ENCODE results near the gene IFFO2.

IFFO2 gene

DNA sequence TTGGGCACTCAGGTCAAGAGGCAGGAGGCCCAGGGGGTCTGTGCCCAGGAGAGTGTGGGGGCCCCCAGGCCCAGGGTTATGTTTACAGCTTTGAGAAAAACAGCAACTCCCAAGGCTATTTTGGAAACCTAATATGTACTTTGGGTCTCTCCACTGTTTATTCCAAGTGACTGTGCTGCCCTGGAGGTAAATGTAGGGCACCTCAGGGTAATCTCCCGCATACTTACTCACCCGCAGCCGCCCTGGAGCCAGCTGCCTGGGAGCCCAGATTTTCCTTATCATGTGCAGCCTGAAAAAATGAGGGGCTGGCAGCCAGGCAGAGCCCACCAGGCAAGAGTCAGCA, 20.0 kb downstream of the IFFO2 start:
- Histone ChIP-seq H3K9me3 (ENCODE audit: low read length) (no peaks in the 10 kb centered on the region), H3K27me3 (ENCODE audit: insufficient read depth, low read length) (no peaks in the 10 kb centered on the region), H3K36me3 (ENCODE audit: insufficient read depth, low read length) (no peaks in the 10 kb centered on the region), H3K4me3 (ENCODE audit: low read length) (no peak overlapping the region), H2AFZ (ENCODE audit: low read depth, low read length) (no peak overlapping the region), H3K4me1 (ENCODE audit: insufficient read depth, low read length) (peaks cover 13% of the 10 kb centered on the region)

DNA sequence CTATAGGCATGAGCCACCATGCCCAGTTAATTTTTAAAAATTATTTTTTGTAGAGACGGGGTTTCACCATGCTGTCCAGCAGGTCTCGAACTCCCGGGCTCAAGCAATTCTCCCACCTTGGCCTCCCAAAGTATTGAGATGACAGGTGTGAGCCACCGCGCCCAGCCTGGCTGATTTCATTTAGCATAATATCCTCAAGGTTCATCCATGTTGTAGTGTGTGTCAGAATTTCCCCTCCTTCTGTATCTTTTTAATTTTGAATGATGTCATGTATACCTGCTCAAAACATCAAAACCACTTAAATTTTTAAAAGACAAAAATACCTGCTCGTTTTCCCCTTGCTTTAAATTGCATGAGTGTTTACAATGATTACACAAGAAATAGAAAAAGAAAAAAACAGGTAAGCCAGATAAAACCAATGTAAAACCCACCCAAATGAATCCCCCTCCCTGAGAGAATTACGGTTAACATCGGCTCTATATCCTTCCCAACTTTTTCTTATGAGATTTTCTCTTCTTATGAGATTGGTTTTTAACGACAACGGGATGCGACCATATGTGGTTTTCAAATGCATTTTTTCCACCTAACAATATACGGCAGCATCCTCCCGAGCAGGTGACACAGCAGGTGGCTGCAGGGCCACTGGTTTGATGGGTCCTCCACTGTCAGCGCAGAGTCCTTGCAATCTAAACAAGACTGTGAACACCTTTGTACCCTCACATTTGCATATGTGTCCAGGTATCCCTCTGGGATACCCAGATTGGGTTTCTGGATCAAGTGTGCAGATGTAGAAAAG, 22.1 kb downstream of the IFFO2 start:
- H2AFZ ChIP-seq (ENCODE audit: low read depth, low read length): no peak overlapping the region
- H3K9me3 ChIP-seq (ENCODE audit: low read length): no peaks in the 10 kb centered on the region
- no peaks in the 10 kb centered on the region for H3K36me3 ChIP-seq (ENCODE audit: insufficient read depth, low read length)
- no peak overlapping the region for H3K4me3 ChIP-seq (ENCODE audit: low read length)
- peaks cover 7% of the 10 kb centered on the region for H3K4me1 ChIP-seq (ENCODE audit: insufficient read depth, low read length)
- H3K27me3 ChIP-seq (ENCODE audit: insufficient read depth, low read length): no peaks in the 10 kb centered on the region

DNA sequence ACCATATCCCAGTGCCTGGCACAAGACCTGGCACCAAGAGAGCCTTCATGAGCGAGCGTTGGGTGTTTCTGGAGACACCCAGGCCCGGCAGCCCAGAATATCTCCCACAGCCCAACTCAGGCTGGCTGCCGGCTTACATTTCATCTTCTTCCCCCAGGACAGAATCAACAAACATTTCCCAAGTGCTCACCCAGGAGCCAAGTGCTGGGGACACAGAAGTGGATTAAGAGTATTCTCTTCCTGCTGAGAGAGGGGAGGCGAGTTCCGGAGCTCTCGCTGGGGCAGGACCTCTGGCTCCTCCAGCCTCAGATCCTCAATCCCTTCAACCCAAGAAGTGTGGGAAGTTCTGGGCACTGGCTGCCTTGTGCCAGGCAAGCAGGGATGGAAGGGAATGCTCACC, 23.6 kb downstream of the IFFO2 start:
- no peaks in the 10 kb centered on the region for H3K36me3 ChIP-seq (ENCODE audit: insufficient read depth, low read length)
- H2AFZ ChIP-seq (ENCODE audit: low read depth, low read length): no peak overlapping the region
- no peaks in the 10 kb centered on the region for H3K9me3 ChIP-seq (ENCODE audit: low read length)
- no peaks in the 10 kb centered on the region for H3K27me3 ChIP-seq (ENCODE audit: insufficient read depth, low read length)
- H3K4me3 ChIP-seq (ENCODE audit: low read length): no peak overlapping the region
- peaks cover 5% of the 10 kb centered on the region for H3K4me1 ChIP-seq (ENCODE audit: insufficient read depth, low read length)

DNA sequence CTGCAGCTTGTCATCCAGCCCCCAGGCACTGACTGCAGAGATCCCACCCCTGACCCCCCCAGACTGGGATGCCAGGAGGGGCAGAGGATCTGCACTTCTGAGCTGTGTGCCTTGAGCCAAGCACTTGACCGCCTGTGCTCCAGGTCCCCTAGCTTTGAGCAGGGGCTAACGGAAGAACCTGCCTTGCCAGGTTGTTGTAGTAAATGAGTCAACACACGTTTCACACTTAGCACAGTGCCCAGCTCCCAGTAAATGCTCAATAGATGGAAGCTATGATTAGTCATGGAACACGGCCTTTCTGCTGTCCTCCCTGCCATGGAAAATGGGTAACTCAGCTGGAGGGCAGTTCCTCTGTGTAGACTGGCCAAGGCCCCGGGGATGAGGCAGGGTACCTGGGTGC, 24.1 kb downstream of the IFFO2 start:
- Histone ChIP-seq H3K9me3 (ENCODE audit: low read length) (no peaks in the 10 kb centered on the region), H3K27me3 (ENCODE audit: insufficient read depth, low read length) (no peaks in the 10 kb centered on the region), H3K36me3 (ENCODE audit: insufficient read depth, low read length) (no peaks in the 10 kb centered on the region), H3K4me3 (ENCODE audit: low read length) (no peak overlapping the region), H3K4me1 (ENCODE audit: insufficient read depth, low read length) (peaks cover 5% of the 10 kb centered on the region), H2AFZ (ENCODE audit: low read depth, low read length) (no peak overlapping the region)

DNA sequence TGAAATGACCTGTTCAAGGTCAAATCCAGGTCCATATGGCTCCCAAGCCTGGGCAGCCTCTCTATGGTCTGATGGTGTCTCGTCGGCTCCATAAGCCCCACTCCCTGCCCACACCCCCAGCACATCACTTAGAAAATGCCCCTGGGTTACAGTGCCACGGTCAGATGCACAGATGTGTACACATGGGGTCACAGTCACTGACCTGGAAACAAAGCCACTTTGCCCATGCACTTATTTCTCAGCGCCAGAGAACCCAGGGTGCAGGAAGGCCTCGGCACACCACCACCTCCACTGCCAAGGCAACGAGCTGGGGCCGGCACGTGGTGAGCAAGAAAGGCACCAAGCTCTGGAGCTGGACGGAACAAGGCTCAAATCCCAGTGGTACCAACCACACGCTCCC, 24.7 kb downstream of the IFFO2 start:
- Histone ChIP-seq H2AFZ (ENCODE audit: low read depth, low read length) (no peak overlapping the region), H3K36me3 (ENCODE audit: insufficient read depth, low read length) (no peaks in the 10 kb centered on the region), H3K4me1 (ENCODE audit: insufficient read depth, low read length) (peaks cover 5% of the 10 kb centered on the region), H3K4me3 (ENCODE audit: low read length) (no peak overlapping the region), H3K9me3 (ENCODE audit: low read length) (no peaks in the 10 kb centered on the region), H3K27me3 (ENCODE audit: insufficient read depth, low read length) (no peaks in the 10 kb centered on the region)

DNA sequence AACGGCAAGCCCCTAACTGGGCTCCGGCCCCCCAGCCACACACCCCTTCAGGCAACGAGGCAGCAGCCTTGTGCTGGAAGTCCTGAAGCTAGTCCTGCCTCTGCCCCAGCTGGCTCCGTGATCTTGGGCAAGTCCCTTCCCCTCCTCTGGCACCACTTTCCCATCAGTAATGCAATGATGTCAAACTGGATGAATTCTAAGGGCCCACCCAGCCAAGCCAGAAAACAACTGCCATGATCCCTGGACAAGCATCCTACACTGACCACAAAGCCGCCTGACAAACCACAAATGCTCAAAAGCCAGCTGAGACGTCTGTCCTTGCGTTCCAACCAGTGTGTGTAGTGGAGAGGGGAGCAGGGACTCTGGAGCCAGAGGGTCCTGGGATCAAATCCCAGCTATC, 26.8 kb downstream of the IFFO2 start:
- Histone ChIP-seq H3K4me1 (ENCODE audit: insufficient read depth, low read length) (peaks cover 5% of the 10 kb centered on the region), H3K27me3 (ENCODE audit: insufficient read depth, low read length) (no peaks in the 10 kb centered on the region), H3K36me3 (ENCODE audit: insufficient read depth, low read length) (no peaks in the 10 kb centered on the region), H3K4me3 (ENCODE audit: low read length) (no peak overlapping the region), H3K9me3 (ENCODE audit: low read length) (no peaks in the 10 kb centered on the region), H2AFZ (ENCODE audit: low read depth, low read length) (no peak overlapping the region)

DNA sequence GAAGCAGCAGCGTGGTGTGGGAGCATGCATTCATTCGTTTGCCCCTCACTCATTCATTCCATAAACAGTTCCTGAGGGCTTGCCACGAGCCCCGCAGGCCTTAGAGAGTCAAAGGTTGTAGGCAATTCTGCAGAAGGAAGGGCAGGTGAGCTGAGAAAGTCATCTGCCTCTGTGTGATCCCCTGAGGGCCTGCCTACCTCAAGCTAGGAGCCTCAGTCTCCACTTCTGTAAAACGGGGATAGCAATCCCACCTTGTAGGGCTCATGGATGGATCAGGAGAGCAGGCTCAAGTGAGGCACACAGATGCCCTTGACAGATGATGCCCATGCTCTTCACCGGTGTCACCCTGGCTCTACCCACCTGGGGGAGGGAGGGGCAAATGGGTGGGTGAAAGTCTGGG, 27.5 kb downstream of the IFFO2 start:
- H3K4me3 ChIP-seq (ENCODE audit: low read length): no peak overlapping the region
- no peaks in the 10 kb centered on the region for H3K36me3 ChIP-seq (ENCODE audit: insufficient read depth, low read length)
- H3K9me3 ChIP-seq (ENCODE audit: low read length): no peaks in the 10 kb centered on the region
- no peaks in the 10 kb centered on the region for H3K27me3 ChIP-seq (ENCODE audit: insufficient read depth, low read length)
- no peak overlapping the region for H2AFZ ChIP-seq (ENCODE audit: low read depth, low read length)
- peaks cover 8% of the 10 kb centered on the region for H3K4me1 ChIP-seq (ENCODE audit: insufficient read depth, low read length)

DNA sequence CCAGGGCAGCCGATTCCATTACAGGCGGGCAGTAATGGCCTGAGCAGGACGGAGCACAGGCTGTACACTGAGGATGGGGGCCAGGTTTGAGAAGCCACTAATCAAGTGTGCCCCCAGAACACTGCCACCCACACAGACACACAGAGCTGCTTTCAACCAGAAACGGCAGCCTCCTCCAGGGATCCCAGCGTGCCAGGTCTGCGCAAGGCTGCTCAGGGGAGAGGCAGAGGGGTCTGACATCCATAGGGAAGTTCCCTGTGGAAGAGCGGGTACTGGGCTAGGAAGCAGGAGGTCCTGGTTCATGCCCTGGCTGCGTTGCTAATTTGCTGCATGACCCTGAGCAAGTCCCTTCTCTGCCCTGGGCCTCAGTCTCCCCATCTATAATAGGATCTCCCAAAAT, 28.1 kb downstream of the IFFO2 start:
- no peak overlapping the region for H3K4me3 ChIP-seq (ENCODE audit: low read length)
- H3K4me1 ChIP-seq (ENCODE audit: insufficient read depth, low read length): peaks cover 13% of the 10 kb centered on the region
- no peak overlapping the region for H2AFZ ChIP-seq (ENCODE audit: low read depth, low read length)
- H3K36me3 ChIP-seq (ENCODE audit: insufficient read depth, low read length): no peaks in the 10 kb centered on the region
- H3K9me3 ChIP-seq (ENCODE audit: low read length): no peaks in the 10 kb centered on the region
- no peaks in the 10 kb centered on the region for H3K27me3 ChIP-seq (ENCODE audit: insufficient read depth, low read length)

DNA sequence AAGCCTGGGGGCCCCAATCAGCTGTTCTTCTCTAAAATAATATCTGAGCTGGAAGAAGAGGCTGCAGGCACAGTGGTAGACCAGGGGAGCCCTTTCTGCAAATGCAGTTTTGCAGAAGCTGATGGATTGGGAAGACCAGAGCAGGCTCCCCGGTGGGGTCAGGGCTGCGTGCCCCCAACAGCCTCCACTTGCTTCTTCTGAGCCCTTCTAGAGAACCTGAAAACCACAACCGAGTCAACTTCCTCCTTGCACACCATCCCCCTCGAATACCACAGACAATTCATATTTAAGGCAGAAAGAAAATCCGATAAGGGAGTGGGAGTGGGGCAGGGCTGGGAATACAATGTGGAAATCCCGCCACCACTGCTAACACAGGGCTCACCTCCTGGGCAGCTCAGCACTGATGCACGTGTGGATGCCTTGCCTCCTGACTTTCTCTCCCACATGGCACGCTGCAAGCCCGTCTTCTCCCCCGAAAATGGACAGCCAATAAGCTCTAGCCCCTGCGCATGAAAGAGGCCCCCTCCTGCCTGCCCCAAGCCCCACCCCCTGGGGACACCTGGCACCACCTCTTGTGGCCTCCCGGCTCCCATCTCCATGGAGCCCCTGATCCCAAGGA, 28.7 kb downstream of the IFFO2 start:
- Histone ChIP-seq H2AFZ (ENCODE audit: low read depth, low read length) (no peak overlapping the region), H3K27me3 (ENCODE audit: insufficient read depth, low read length) (no peaks in the 10 kb centered on the region), H3K9me3 (ENCODE audit: low read length) (no peaks in the 10 kb centered on the region), H3K36me3 (ENCODE audit: insufficient read depth, low read length) (no peaks in the 10 kb centered on the region), H3K4me3 (ENCODE audit: low read length) (no peak overlapping the region), H3K4me1 (ENCODE audit: insufficient read depth, low read length) (peaks cover 20% of the 10 kb centered on the region)

DNA sequence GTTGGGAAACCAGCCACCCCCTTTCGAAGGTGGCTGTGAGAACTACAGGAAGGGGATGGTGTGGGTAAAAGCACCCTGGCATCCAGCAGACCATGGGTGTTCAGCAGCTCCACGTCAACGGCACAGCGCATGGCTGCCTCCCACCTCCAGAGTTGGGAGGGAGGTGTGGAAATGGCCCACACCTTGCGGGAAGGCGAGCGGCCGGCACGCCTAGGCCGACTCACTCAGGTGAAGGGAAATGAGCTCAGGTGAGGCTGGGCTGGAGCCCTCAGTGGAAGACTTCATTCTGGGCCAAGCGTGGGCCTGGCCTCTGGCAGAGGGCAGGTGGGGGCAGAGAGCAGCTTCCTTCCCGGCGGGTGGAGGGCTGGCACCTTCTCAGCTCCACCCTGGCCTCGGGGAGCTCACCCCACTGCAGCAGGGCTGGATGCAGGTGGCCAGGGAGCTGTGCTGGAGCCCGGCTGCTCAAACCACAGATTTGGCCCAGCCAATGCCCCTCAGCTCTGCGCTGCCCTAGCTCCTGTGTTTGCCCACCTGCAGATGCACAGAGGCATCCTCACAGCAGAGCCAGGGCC, 29.3 kb downstream of the IFFO2 start:
- Histone ChIP-seq H3K36me3 (ENCODE audit: insufficient read depth, low read length) (no peaks in the 10 kb centered on the region), H3K27me3 (ENCODE audit: insufficient read depth, low read length) (no peaks in the 10 kb centered on the region), H3K9me3 (ENCODE audit: low read length) (no peaks in the 10 kb centered on the region), H3K4me1 (ENCODE audit: insufficient read depth, low read length) (peaks cover 26% of the 10 kb centered on the region), H2AFZ (ENCODE audit: low read depth, low read length) (no peak overlapping the region), H3K4me3 (ENCODE audit: low read length) (no peak overlapping the region)

DNA sequence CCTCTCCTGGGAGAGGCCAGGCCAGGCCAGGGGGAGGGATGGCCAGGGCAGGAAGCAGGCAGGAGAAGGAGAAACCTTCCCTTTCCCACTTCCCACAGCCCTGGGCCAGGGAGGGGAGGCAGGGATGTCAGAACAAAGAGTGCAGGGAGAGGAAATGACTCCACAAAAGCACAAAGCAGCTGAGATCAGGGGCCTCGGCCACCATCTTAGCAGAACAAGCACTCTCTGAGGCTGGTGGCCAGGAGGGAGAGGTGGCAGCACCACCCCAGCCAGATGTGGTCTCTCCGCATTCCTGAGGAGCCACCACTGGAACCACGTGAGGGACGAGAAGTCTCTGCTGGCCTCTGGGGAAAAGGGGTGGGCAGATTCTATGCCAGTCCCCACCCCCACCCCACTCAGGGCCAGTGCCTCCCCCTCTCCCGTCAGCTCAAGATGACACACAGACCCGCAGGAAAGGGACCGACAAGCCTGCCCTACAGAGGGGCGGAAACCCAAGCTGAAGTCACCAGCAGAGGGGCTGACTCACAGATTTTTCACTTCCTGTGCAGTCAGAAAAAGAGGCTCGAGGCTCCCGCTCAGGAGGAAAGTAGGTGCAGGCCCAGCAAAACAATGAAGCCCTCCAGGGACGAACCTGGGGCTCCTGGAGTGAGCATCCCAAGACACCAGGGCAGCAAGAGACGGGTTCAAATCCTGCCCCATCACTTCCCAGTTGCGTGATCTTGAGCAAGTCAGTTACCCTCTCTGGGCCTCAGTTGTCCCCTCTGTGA, 30.0 kb downstream of the IFFO2 start:
- Histone ChIP-seq H3K4me1 (ENCODE audit: insufficient read depth, low read length) (peaks cover 26% of the 10 kb centered on the region), H3K36me3 (ENCODE audit: insufficient read depth, low read length) (no peaks in the 10 kb centered on the region), H3K27me3 (ENCODE audit: insufficient read depth, low read length) (no peaks in the 10 kb centered on the region), H3K9me3 (ENCODE audit: low read length) (no peaks in the 10 kb centered on the region), H2AFZ (ENCODE audit: low read depth, low read length) (no peak overlapping the region), H3K4me3 (ENCODE audit: low read length) (no peak overlapping the region)

DNA sequence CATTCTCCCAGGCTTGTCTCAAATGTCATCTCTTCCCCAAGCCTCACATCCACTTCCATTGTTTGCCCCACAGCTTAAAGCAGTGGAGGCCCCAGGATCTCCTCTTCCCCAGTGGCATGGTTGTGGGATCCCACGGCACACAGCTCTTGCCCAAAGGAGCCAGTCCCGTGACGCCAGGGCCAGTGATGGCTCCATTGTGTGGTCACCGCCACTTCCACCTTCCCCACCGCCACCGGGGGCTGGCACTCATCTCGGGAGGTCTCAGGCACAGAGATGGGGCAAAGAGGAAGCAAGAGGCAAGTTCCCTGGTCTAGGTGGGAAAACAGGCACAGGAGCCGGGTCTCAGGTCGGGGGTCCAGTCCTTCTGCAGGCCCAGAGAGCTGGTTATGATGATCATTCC, 31.2 kb downstream of the IFFO2 start:
- Histone ChIP-seq H3K4me3 (ENCODE audit: low read length) (no peak overlapping the region), H2AFZ (ENCODE audit: low read depth, low read length) (no peak overlapping the region), H3K9me3 (ENCODE audit: low read length) (no peaks in the 10 kb centered on the region), H3K36me3 (ENCODE audit: insufficient read depth, low read length) (no peaks in the 10 kb centered on the region), H3K4me1 (ENCODE audit: insufficient read depth, low read length) (peaks cover 26% of the 10 kb centered on the region), H3K27me3 (ENCODE audit: insufficient read depth, low read length) (no peaks in the 10 kb centered on the region)

DNA sequence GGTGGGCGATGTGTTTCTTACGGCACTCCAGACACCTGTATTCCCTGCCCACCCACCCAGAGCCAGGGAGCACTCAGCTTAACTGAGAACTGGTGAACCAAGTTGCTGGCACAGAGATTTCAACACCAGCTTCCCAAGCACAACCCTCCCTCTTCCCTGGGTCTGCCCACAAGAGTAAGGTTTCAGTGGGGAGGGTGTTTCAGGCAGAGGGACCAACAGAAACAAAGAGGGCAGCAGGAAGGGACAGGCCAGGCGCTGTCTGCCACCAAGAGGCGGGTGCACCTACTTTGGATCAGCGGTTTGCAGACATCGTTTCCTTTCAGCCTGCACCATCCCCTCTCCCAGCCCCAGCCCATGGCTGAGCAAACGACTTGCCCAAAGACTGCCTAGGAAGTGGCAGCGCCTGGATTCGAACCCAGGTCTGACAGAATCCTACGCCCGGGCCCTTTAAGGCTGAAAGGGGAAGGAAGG, 32.2 kb downstream of the IFFO2 start:
- H3K4me1 ChIP-seq (ENCODE audit: insufficient read depth, low read length): peaks cover 26% of the 10 kb centered on the region
- no peaks in the 10 kb centered on the region for H3K36me3 ChIP-seq (ENCODE audit: insufficient read depth, low read length)
- H2AFZ ChIP-seq (ENCODE audit: low read depth, low read length): no peak overlapping the region
- H3K4me3 ChIP-seq (ENCODE audit: low read length): no peak overlapping the region
- H3K9me3 ChIP-seq (ENCODE audit: low read length): no peaks in the 10 kb centered on the region
- no peaks in the 10 kb centered on the region for H3K27me3 ChIP-seq (ENCODE audit: insufficient read depth, low read length)
